Renal cortical epithelial cell (primary cell): ENCODE measurements around the gene HNRNPC. TPM values are rescaled to one million over a fixed set of nuclear protein-coding genes. Genes with fewer than 3 reads are reported as not detected.

Experiments
- DNase-seq: peaks from one replicate; pipeline ENCODE4 v3.0.0-alpha.2; 2011; ENCODE audit warnings: low read depth
- total RNA-seq: library from RNA; depleted of rRNA; stranded (reverse); fragments of >200 nt; gene quantifications from 2 replicates; pipeline ENCODE4 v1.2.3, GENCODE V29; 2014

The HNRNPC gene
- total RNA-seq, 1 donor from 2014 or later: 524 TPM

GRCh38 chr14:21211509-21211908 lies 57.7 kb downstream of the HNRNPC start:
- DNase-seq: no peak

- no peak for DNase-seq
Observed at GRCh38 chr14:21210023-21210422, 59.2 kb downstream of the HNRNPC start.

GRCh38 chr14:21209185-21209584 lies 60.1 kb downstream of the HNRNPC start:
- DNase-seq: no peak

GRCh38 chr14:21208554-21208953 lies 60.7 kb downstream of the HNRNPC start:
- DNase-seq: no peak

GRCh38 chr14:21206753-21207684 lies 62.2 kb downstream of the HNRNPC start:
- no peak for DNase-seq

GRCh38 chr14:21205678-21206581 lies 63.3 kb downstream of the HNRNPC start:
- DNase-seq: no peak

GRCh38 chr14:21205026-21205677 lies 64.1 kb downstream of the HNRNPC start:
- DNase-seq: no peak

- DNase-seq: no peak
Observed at GRCh38 chr14:21204167-21205025, 64.8 kb downstream of the HNRNPC start.

GRCh38 chr14:21203470-21204166 lies 65.6 kb downstream of the HNRNPC start:
- no peak for DNase-seq

- no peak for DNase-seq
Observed at GRCh38 chr14:21202463-21203358, 66.5 kb downstream of the HNRNPC start.

GRCh38 chr14:21201732-21202462 lies 67.3 kb downstream of the HNRNPC start:
- no peak for DNase-seq

GRCh38 chr14:21200752-21201461 lies 68.3 kb downstream of the HNRNPC start:
- DNase-seq: no peak

GRCh38 chr14:21199611-21200560 lies 69.4 kb downstream of the HNRNPC start:
- DNase-seq: no peak

GRCh38 chr14:21197418-21198205 lies 71.6 kb downstream of the HNRNPC start:
- no peak for DNase-seq

- no peak for DNase-seq
Observed at GRCh38 chr14:21194597-21194996, 74.6 kb downstream of the HNRNPC start.
